Measurements from ENCODE around the gene UBIAD1. TPM values are rescaled to one million over a fixed set of nuclear protein-coding genes. Genes with fewer than 3 reads are reported as not detected.
"Not testable (repeated sequence)": the region's sequence is repeated elsewhere in the genome, so short reads cannot be mapped to it uniquely, and the experiment has no call there.

UBIAD1 gene
- total and polyA plus RNA-seq, 9 of the 15 experiments (the other 6 are each of a cell fraction or from before 2014, with no cell fraction given): 6.2 to 34.3 (median 22.3) TPM

DNA sequence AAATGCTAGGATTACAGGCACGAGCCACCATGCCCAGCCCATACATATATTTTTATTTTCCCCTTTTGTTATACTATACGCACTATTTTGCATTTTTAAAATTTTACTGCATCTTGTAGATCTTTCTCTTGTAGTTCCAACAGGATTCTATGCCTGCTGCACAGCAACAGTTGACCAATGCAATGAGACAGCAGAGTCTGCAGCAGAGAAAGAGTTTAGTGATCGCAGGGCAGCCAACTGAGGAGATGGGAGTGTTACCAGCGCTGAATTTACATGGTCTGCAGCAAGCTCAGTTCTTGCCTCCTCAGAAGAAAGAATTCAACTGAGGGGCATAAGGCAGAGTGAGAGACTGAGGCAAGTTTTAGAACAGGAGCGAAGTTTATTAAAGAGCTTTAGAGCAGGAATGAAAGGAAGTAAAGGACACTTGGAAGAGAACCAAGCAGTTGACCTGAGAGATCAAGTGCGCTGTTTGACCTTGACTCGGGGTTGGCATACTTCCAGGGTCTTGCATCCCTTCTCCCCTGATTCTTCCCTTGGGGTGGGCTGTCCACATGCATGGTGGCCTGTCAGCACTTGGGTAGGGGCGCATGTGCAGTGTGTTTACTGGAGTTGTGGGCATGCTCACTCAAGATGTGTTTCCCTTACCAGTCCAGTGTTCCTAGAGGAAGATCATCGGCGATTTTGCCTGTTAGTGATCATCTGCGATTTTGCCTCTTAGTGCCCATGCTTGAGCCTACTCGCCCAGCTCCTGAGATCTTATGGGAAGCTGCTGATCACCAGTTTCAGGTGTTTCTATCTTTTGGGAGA lies 6.5 kb upstream of the UBIAD1 start (continued):
- TF ChIP-seq, protein P1, sequence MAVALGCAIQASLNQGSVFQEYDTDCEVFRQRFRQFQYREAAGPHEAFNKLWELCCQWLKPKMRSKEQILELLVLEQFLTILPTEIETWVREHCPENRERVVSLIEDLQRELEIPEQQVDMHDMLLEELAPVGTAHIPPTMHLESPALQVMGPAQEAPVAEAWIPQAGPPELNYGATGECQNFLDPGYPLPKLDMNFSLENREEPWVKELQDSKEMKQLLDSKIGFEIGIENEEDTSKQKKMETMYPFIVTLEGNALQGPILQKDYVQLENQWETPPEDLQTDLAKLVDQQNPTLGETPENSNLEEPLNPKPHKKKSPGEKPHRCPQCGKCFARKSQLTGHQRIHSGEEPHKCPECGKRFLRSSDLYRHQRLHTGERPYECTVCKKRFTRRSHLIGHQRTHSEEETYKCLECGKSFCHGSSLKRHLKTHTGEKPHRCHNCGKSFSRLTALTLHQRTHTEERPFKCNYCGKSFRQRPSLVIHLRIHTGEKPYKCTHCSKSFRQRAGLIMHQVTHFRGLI (CRISPR knock-in tag; IDR thresholded peaks at IDR 0.05): no peak
- TF ChIP-seq, protein P2, sequence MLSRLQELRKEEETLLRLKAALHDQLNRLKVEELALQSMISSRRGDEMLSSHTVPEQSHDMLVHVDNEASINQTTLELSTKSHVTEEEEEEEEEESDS (CRISPR knock-in tag; IDR thresholded peaks at IDR 0.05): no peak

DNA sequence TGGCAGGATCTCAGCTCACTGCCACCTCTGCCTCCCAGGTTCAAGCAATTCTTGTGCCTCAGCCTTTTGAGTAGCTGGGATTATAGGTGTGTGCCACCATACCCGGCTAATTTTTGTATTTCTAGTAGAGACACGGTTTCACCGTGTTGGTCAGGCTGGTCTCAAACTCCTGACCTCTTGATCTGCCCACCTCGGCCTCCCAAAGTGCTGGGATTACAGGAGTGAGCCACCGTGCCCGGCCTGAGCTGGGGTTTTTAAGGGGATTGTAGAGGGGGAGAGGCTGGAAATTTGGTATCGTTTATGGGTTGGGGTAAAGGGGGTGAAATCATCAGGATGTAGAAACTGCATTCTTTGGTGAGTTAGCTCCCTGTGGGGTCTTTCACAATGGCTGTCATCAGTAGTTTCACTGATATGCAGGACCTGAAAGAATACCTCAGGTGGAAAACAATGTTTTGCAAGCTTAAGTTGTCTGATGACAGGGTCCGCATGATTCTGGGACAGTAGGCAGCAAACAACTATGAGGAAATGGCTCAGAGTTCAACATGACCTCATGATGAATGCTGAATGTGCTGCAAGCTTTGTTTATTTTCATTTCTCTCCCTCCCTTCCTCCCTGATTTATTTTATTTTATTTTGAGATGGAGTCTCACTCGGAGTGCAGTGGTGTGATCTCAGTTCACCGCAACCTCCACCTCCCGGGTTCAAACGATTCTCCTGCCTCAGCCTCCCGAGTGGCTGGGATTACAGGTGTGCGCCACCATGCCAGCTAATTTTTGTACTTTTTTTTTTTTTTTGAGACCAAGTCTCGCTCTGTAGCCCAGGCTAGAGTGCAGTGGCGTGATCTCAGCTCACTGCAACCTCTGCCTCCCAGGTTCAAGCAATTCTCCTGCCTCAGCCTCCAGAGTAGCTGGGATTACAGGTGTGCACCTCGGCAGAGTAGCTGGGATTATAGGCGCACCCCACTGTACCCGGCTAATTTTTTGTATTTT lies 5.4 kb upstream of the UBIAD1 start:
- H3K9me3 ChIP-seq (replicated peaks; ENCODE audit: control insufficient read depth, insufficient read depth, low read depth, low read length); CTCF ChIA-PET (ENCODE audit: low intra/inter-chr PET ratio); H3K27ac ChIP-seq (ENCODE audit: extremely low read depth, low read depth, low read length); H2AFZ ChIP-seq (ENCODE audit: low read depth, low read length); BruUV-seq (replicated peaks); H3K36me3 ChIP-seq (ENCODE audit: control insufficient read depth, insufficient read depth, low read length); H4K20me1 ChIP-seq (replicated peaks; ENCODE audit: control insufficient read depth, insufficient read depth, low read length); in situ Hi-C loops (cut with MboI); H3K4me1 ChIP-seq (replicated peaks in 1 of 2; ENCODE audit: control insufficient read depth in 2 of 2, insufficient read depth in 2 of 2, low read length in 2 of 2); H3K4me3 ChIP-seq; intact Hi-C loops (cut with micrococcal nuclease); H3K4me2 ChIP-seq (ENCODE audit: insufficient read depth, low read length); H3K9me1 ChIP-seq (ENCODE audit: control insufficient read depth, insufficient read depth, low read length); H3K79me2 ChIP-seq (ENCODE audit: control insufficient read depth, insufficient read depth, low read length); FAIRE-seq; H3K9ac ChIP-seq (ENCODE audit: insufficient read depth in 1 of 2, low read depth in 2 of 2, low read length in 2 of 2); H3K27me3 ChIP-seq (ENCODE audit: control insufficient read depth in 2 of 2, insufficient read depth in 2 of 2, low read length in 2 of 2); DNase-seq (ENCODE audit: extremely low read depth in 1 of 4, low spot score in 3 of 4); ATAC-seq: not testable (repeated sequence)
- WGBS (ENCODE audit: insufficient coverage, low coverage, missing lambda C conversion rate): 30% methylated on average over 19 of the region's 19 CpGs
- POLR2A ChIA-PET: interaction anchor here (0.6 to 1.0 kb wide), 2 partner anchors 12 to 22 kb away, joined by 3 read pairs; no protein-coding TSS in a partner anchor
